HepG2 (cell line): ENCODE measurements around the gene PRCD. TPM values are rescaled to one million over a fixed set of nuclear protein-coding genes. Genes with fewer than 3 reads are reported as not detected.

ENCODE experiments used
- ATF7-NPFF ChIP-seq: sonication (generic); formaldehyde crosslinking; IDR thresholded peaks from 2 replicates; pipeline ENCODE4 v1.8.1; 2023; ENCODE audit warnings: mild to moderate bottlenecking, low read depth, missing genetic modification reagents, moderate library complexity
- CEBPG ChIP-seq: IDR thresholded peaks from 2 replicates; pipeline ENCODE4 v1.6.1; 2016
- EEA1 ChIP-seq: sonication (generic); formaldehyde crosslinking; IDR thresholded peaks from 2 replicates; pipeline ENCODE4 v1.5.1; 2020; ENCODE audit warnings: mild to moderate bottlenecking, missing genetic modification reagents, borderline replicate concordance
- IRF2 ChIP-seq: IDR thresholded peaks from 2 replicates; pipeline ENCODE4 v1.6.1; 2018; ENCODE audit warnings: missing genetic modification reagents, missing compliant biosample characterization
- MAF1 ChIP-seq: sonication (generic); formaldehyde crosslinking; IDR thresholded peaks from 2 replicates; pipeline ENCODE4 v1.5.0; 2020; ENCODE audit warnings: missing genetic modification reagents, borderline replicate concordance
- MAFK ChIP-seq, 2 experiments: IDR thresholded peaks in 1 of 2; conservative IDR thresholded peaks in 1 of 2; 2 replicates each; pipeline ENCODE4 v1.6.1; 2011; ENCODE audit warnings: improper control_type of control experiment in 2 of 2, low read length in 2 of 2
- NR2F2 ChIP-seq: IDR thresholded peaks from 2 replicates; pipeline ENCODE4 v1.6.1; 2012; ENCODE audit warnings: low read depth, inconsistent platforms, borderline replicate concordance
- PHF20 ChIP-seq: sonication (generic); formaldehyde crosslinking; IDR thresholded peaks from 2 replicates; pipeline ENCODE4 v1.5.0; 2020; ENCODE audit warnings: mild to moderate bottlenecking, missing genetic modification reagents
- POLR2A ChIP-seq, 2 experiments: IDR thresholded peaks; 2 replicates each; pipeline ENCODE4 v1.6.1; 2011; ENCODE audit warnings: low read depth in 2 of 2, low read length in 2 of 2, mild to moderate bottlenecking in 1 of 2, moderate library complexity in 1 of 2; ENCODE audit not compliant: insufficient read depth in 1 of 2
- SPEN ChIP-seq: sonication (generic); formaldehyde crosslinking; IDR thresholded peaks from 2 replicates; pipeline ENCODE4 v1.5.1; 2020; ENCODE audit warnings: low read depth, mild to moderate bottlenecking, missing genetic modification reagents
- SSRP1 ChIP-seq: IDR thresholded peaks from 2 replicates; pipeline ENCODE4 v1.6.1; 2016; ENCODE audit warnings: control low read depth
- TBX2 ChIP-seq: sonication (generic); formaldehyde crosslinking; IDR thresholded peaks from 2 replicates; pipeline ENCODE4 v1.5.0; 2020; ENCODE audit warnings: missing genetic modification reagents, mild to moderate bottlenecking, borderline replicate concordance
- YEATS2 ChIP-seq: sonication (generic); formaldehyde crosslinking; IDR thresholded peaks from 2 replicates; pipeline ENCODE4 v1.4.0; 2020; ENCODE audit warnings: missing genetic modification reagents, borderline replicate concordance
- ZFYVE20 ChIP-seq: sonication (generic); formaldehyde crosslinking; IDR thresholded peaks from 2 replicates; pipeline ENCODE4 v1.8.0; 2023; ENCODE audit warnings: low read depth, mild to moderate bottlenecking, moderate library complexity, missing genetic modification reagents, borderline replicate concordance
- ZMYM2 ChIP-seq: sonication (generic); formaldehyde crosslinking; IDR thresholded peaks from 2 replicates; pipeline ENCODE4 v1.8.0; 2022; ENCODE audit warnings: mild to moderate bottlenecking, missing genetic modification reagents
- ZMYM4 ChIP-seq: sonication (generic); formaldehyde crosslinking; IDR thresholded peaks from 2 replicates; pipeline ENCODE4 v1.8.1; 2023; ENCODE audit warnings: mild to moderate bottlenecking, missing genetic modification reagents
- ZNF10 ChIP-seq: sonication (generic); formaldehyde crosslinking; IDR thresholded peaks from 2 replicates; pipeline ENCODE4 v1.4.0; 2020; ENCODE audit warnings: mild to moderate bottlenecking, low read depth, missing genetic modification reagents, borderline replicate concordance
- ZNF282 ChIP-seq: fragments of 450-650 bp; IDR thresholded peaks from 2 replicates; pipeline ENCODE4 v1.6.1; 2018; ENCODE audit not compliant: partially characterized antibody
- ZNF850 ChIP-seq: sonication (generic); formaldehyde crosslinking; conservative IDR thresholded peaks from 2 replicates; pipeline ENCODE4 v1.9.0; 2021; ENCODE audit warnings: mild to moderate bottlenecking, missing genetic modification reagents
- ZSCAN21 ChIP-seq: sonication (generic); formaldehyde crosslinking; IDR thresholded peaks from 2 replicates; pipeline ENCODE4 v1.8.0; 2022; ENCODE audit warnings: mild to moderate bottlenecking, missing genetic modification reagents, moderate library complexity, borderline replicate concordance
- polyA plus RNA-seq, 8 experiments: library from polyadenylated mRNA; depleted of rRNA in 3 of 8; stranded (reverse) in 7 of 8; unstranded in 1 of 8; fragments of >200 nt; fragmentation: Illumina TruSeq in 4 of 8; extraction: Trizol in 4 of 8; gene quantifications; 2 replicates each; pipeline versions ENCODE4 v1.2.1 to v1.2.3, GENCODE V29; 2011 to 2016; ENCODE audit warnings: low read depth in 4 of 8, missing spikeins in 1 of 8, mixed read lengths in 1 of 8; ENCODE audit not compliant: insufficient read depth in 1 of 8
- total RNA-seq, 5 experiments: library from RNA; depleted of rRNA; stranded (reverse); fragments of >200 nt; fragmentation: Illumina TruSeq; extraction: Trizol; gene quantifications; 2 replicates each; pipeline ENCODE4 v1.2.3, GENCODE V29; 2016; ENCODE audit warnings: low read depth in 1 of 5
- TF ChIP-seq, protein P1 (sequence below): sonication (generic); formaldehyde crosslinking; IDR thresholded peaks from 2 replicates; pipeline ENCODE4 v1.4.0; 2020; ENCODE audit warnings: mild to moderate bottlenecking, low read depth, missing genetic modification reagents
- TF ChIP-seq, protein P2 (sequence below): sonication (generic); IDR thresholded peaks from 2 replicates; pipeline ENCODE4 v1.6.1; 2016; ENCODE audit warnings: low read depth, borderline replicate concordance
- TF ChIP-seq, protein P3 (sequence below): sonication (generic); formaldehyde crosslinking; IDR thresholded peaks from 2 replicates; pipeline ENCODE4 v1.4.0; 2020; ENCODE audit warnings: missing genetic modification reagents, mild to moderate bottlenecking, borderline replicate concordance
- TF ChIP-seq, protein P4 (sequence below): IDR thresholded peaks from 2 replicates; pipeline ENCODE4 v1.6.1; 2016; ENCODE audit warnings: mild to moderate bottlenecking

The PRCD gene
- total and polyA plus RNA-seq, 2 of the 13 experiments (the other 11 are each of a cell fraction or from before 2014, with no cell fraction given): 0.51 TPM; not detected in 1

DNA sequence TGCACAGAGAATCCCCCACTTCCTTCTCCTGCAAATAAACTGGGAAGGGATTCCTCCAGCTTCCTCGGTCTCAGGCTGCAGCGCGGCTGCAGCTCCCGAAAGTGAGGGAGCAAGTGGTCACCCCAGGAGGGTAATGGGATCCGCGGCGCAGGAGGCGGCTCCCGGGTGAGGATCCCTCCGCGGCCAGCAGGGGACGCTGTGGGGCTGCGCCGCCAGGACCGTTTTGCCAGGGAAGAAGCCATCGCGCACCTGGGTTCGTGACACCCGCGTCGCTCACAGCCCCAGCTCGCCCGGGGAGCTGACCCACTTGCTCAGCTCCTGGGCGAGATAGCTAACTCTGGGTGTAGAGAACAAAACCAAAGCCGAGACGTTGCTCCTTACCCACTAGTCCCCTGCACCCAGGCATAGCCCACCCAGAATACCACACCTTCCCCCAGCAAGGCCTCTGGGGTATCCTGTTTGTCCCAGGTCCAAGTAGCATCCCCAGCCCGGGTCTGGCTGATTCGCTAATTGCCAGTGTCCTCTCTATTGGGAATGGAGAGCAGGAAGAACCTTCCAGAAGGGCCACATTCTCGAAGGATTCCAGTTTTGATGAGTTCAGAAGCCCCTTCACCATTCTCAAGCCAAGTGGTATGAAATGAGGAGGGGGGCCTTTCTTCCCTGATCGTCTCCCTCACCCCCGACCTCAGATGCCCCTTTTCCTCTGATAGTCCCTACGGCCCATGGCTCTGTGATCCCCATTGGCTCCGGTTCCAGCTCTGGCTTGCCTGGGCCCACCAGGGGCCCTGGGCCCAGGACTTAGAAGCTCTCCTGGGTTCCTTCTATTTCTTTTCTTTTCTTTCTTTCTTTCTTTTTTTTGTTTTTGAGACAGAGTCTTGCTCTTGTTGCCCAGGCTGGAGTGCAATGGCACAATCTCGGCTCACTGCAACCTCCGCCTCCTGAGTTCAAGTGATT, 16.5 kb upstream of the PRCD start (continued):
- no peak; the same call in 1 of the 2 replicates for TF ChIP-seq ATF7-NPFF (CRISPR knock-in tag)
- TF ChIP-seq, protein P1, sequence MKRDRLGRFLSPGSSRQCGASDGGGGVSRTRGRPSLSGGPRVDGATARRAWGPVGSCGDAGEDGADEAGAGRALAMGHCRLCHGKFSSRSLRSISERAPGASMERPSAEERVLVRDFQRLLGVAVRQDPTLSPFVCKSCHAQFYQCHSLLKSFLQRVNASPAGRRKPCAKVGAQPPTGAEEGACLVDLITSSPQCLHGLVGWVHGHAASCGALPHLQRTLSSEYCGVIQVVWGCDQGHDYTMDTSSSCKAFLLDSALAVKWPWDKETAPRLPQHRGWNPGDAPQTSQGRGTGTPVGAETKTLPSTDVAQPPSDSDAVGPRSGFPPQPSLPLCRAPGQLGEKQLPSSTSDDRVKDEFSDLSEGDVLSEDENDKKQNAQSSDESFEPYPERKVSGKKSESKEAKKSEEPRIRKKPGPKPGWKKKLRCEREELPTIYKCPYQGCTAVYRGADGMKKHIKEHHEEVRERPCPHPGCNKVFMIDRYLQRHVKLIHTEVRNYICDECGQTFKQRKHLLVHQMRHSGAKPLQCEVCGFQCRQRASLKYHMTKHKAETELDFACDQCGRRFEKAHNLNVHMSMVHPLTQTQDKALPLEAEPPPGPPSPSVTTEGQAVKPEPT (CRISPR knock-in tag): no peak
- TF ChIP-seq ZMYM2 (CRISPR knock-in tag): no peak
- TF ChIP-seq, protein P2, sequence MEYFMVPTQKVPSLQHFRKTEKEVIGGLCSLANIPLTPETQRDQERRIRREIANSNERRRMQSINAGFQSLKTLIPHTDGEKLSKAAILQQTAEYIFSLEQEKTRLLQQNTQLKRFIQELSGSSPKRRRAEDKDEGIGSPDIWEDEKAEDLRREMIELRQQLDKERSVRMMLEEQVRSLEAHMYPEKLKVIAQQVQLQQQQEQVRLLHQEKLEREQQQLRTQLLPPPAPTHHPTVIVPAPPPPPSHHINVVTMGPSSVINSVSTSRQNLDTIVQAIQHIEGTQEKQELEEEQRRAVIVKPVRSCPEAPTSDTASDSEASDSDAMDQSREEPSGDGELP: no peak
- peak in 1 of 2 experiments; percentile 4; a peak in 1 of 4 replicates for TF ChIP-seq MAFK (conservative IDR thresholded peaks at IDR 0.05 in 1 of 2, IDR thresholded peaks at IDR 0.05 in 1 of 2; ENCODE audit: low read length in 2 of 2)
- TF ChIP-seq ZSCAN21: peak; percentile 77; the same call in 1 of the 2 replicates
- peak; percentile 35; the same call in 1 of the 2 replicates for TF ChIP-seq CEBPG (CRISPR knock-in tag)
- TF ChIP-seq ZNF850 (CRISPR knock-in tag): no peak
- TF ChIP-seq SSRP1 (CRISPR knock-in tag): no peak
- no peak for TF ChIP-seq NR2F2
- TF ChIP-seq, protein P3, sequence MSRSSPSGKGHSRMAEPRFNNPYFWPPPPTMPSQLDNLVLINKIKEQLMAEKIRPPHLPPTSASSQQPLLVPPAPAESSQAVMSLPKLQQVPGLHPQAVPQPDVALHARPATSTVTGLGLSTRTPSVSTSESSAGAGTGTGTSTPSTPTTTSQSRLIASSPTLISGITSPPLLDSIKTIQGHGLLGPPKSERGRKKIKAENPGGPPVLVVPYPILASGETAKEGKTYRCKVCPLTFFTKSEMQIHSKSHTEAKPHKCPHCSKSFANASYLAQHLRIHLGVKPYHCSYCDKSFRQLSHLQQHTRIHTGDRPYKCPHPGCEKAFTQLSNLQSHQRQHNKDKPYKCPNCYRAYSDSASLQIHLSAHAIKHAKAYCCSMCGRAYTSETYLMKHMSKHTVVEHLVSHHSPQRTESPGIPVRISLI (CRISPR knock-in tag): no peak; the same call in 1 of the 2 replicates
- peak; percentile 65; the same call in 1 of the 2 replicates for TF ChIP-seq SPEN (CRISPR knock-in tag)
- no peak for TF ChIP-seq ZNF282
- peak; percentile 88 for TF ChIP-seq TBX2 (CRISPR knock-in tag)
- TF ChIP-seq POLR2A (IDR thresholded peaks at IDR 0.05; ENCODE audit: insufficient read depth in 1 of 2, low read depth in 2 of 2, low read length in 2 of 2): no peak
- TF ChIP-seq EEA1 (CRISPR knock-in tag): peak; percentile 91; the same call in 1 of the 2 replicates
- no peak; the same call in 1 of the 2 replicates for TF ChIP-seq ZMYM4 (CRISPR knock-in tag)
- 0 out of 2 replicates have a peak, but pooled peaks have one; percentile 45 for TF ChIP-seq PHF20
- TF ChIP-seq ZNF10 (CRISPR knock-in tag): no peak
- TF ChIP-seq MAF1: 0 out of 2 replicates have a peak, but pooled peaks have one; percentile 23
- TF ChIP-seq, protein P4, sequence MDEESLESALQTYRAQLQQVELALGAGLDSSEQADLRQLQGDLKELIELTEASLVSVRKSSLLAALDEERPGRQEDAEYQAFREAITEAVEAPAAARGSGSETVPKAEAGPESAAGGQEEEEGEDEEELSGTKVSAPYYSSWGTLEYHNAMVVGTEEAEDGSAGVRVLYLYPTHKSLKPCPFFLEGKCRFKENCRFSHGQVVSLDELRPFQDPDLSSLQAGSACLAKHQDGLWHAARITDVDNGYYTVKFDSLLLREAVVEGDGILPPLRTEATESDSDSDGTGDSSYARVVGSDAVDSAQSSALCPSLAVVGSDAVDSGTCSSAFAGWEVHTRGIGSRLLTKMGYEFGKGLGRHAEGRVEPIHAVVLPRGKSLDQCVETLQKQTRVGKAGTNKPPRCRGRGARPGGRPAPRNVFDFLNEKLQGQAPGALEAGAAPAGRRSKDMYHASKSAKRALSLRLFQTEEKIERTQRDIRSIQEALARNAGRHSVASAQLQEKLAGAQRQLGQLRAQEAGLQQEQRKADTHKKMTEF (CRISPR knock-in tag): peak; percentile 79; the same call in 1 of the 2 replicates
- TF ChIP-seq YEATS2: peak; percentile 66; the same call in 1 of the 2 replicates
- TF ChIP-seq IRF2: peak; percentile 80
- no peak for TF ChIP-seq ZFYVE20 (CRISPR knock-in tag)
